GM18517 (cell line): ENCODE data around the gene IL2RG.
A peak's percentile ranks its signal among the peaks of the same experiment; 100 is the strongest.

Source experiments
- ATAC-seq: cut with Tn5 transposase; IDR thresholded peaks from one replicate; pipeline ENCODE4 v1.9.1; 2021; ENCODE audit warnings: mild to moderate bottlenecking, moderate library complexity; ENCODE audit not compliant: unreplicated experiment

The IL2RG gene

GRCh38 chrX:71111141-71111843 lies at the start of gene IL2RG:
Gene IL2RG, minus strand, starts transcription at chrX:71111577. Its CDS starts 38 bp downstream, at chrX:71111539.
- peak; percentile 94 for ATAC-seq

DNA sequence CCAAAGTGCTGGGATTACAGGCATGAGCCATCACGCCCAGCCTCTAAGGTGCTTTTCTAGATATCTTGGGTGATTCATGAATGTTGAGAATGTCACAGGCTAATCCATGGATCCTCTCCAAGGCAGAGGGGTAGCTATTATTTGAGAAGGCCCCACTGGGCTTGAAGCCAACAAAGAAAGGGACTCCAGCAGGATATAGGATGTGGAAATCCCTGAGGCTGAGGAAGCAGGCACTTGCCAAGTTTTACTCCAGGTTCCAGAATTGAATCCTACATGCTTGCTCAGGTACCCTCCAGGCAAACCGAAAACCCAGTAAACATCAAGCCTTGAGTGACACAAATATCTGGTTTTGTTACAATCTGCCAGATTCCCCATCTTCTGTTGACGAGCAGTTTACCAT lies 49.1 kb upstream of the IL2RG start:
- no peak for ATAC-seq

GRCh38 chrX:71159335-71159734 lies 48.0 kb upstream of the IL2RG start:
- ATAC-seq, result no peak

DNA sequence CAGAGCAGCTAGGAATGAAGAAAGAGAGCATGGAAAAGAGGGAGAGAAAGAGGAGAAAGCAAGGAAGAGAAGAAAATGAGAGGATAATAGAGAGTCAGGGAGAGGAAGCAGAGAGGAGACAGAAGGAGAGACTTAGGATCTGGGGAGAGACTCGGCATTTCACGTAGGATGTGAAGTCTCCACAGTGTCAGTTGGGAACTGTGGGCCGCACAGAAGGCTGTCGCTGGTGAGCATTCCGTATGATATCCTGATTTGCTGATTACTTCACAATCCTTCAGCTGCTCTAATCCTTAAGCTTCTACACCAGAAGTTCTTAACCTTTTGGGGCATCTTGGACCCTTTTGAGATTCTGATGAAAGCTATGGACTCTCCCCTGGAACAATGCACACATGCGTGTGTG lies 47.2 kb upstream of the IL2RG start:
- no peak for ATAC-seq

GRCh38 chrX:71154641-71155040 lies 43.3 kb upstream of the IL2RG start:
- ATAC-seq, result no peak

DNA sequence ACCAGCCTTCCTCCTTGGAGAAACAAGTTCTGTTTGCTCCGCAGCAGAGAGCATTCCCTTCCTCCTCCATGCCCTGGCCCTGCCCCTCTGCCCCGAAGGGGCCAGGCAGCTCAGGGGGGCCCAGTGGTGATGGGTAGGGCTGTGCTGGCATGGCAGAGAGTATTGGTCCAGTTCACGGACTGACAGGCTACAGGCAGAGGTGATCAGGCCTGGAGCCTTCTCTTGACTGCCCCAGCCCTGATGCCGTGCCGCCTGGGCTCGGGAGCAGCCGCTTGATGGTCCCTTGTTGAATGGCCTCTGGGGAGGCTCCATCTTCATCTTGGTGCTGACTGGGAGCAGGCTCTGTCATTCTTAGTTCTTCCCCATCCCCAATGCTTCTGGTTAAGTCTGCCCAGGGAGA lies 42.8 kb upstream of the IL2RG start:
- no peak for ATAC-seq

- no peak for ATAC-seq
Measured at GRCh38 chrX:71151366-71151765, 40.0 kb upstream of the IL2RG start.

DNA sequence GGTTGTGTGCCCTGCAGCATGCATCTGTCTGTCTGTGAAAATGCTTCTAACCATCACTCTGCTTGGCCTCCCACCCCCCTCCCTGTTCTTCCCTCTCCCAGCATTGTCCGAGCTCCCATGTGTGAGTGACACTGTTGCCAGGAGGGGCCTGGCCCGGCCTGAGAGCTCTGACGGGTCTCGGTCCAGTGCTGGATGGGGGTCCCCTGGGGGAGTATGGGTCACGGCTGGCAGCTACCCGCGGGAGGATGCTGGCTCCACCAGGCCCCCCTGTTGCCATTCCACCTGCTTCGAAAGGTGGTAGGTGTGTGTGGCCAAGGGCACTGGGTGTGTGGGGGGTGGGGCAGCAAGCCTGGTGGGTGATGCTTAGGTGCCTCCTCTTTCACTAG lies 36.9 kb upstream of the IL2RG start:
- ATAC-seq, result no peak

DNA sequence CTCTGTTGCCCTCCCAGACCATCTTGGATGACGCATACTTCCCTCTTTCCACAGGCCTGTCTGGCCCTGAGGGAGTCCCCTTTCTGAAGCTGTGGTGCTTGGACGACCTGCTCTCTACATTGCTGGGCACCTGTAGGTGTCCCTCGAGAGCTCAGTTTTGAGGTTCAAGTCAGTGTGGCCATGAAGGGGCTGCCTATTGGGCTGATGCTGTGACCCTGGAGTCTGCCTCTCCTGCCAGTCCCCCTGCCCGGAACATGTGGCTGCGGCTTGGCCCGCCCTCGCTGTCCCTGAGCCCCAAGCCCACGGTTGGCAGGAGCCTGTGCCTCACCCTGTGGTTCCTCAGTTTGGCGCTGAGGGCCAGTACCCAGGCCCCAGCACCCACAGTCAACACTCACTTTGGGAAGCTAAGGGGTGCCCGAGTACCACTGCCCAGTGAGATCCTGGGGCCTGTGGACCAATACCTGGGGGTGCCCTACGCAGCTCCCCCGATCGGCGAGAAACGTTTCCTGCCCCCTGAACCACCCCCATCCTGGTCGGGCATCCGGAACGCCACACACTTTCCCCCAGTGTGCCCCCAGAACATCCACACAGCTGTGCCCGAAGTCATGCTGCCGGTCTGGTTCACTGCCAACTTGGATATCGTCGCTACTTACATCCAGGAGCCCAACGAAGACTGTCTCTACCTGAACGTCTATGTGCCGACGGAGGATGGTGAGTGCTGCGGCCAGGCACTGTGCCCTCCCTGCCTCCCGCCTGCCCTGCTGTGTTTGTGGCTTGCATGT lies 36.3 kb upstream of the IL2RG start:
- ATAC-seq, result no peak

- ATAC-seq, result no peak
Measured at GRCh38 chrX:71144651-71145050, 33.3 kb upstream of the IL2RG start, which contains the start of gene NLGN3. Gene NLGN3, plus strand, starts transcription at chrX:71144841. Its CDS starts 2,909 bp downstream, at chrX:71147750.

DNA sequence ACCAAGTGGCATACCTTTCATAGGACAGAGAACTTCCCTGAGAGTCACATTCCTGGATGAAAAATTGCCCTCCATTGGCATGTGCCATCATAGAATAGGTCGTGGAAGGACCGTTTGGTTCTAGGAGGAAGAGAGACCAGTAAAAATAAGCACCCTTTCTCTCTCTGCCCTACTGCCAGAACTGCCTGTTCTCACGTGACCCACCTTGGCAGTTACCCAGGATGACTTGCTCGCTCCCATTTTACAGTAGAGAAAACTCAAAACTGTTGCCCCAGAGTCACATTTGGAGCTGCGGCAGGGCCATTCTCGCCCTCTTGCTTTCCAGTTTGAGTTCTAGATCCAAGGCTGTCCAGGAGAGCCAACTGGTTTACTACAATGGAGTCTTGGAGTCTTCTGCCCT lies 32.1 kb upstream of the IL2RG start:
- no peak for ATAC-seq

DNA sequence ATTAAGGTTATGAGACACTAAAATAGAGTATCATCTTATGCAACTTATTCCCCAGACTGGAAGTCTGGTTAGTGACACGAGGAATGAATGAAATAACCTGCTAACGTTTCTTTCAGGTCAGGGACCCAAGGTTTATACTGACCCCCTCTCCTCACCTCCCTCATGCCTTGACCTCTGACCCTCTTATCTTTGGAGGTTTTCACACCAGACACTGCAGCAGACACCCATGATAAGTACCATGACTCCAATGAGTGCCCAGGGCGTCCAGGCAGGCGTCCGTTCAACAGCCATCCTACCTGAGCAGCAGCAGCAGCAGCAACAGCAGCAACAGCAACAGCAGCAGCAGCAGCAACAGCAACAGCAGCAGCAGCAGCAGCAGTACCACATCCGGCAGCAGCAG lies 29.1 kb upstream of the IL2RG start:
- no peak for ATAC-seq

- ATAC-seq, result no peak
Measured at GRCh38 chrX:71131510-71131909, 20.1 kb upstream of the IL2RG start.

DNA sequence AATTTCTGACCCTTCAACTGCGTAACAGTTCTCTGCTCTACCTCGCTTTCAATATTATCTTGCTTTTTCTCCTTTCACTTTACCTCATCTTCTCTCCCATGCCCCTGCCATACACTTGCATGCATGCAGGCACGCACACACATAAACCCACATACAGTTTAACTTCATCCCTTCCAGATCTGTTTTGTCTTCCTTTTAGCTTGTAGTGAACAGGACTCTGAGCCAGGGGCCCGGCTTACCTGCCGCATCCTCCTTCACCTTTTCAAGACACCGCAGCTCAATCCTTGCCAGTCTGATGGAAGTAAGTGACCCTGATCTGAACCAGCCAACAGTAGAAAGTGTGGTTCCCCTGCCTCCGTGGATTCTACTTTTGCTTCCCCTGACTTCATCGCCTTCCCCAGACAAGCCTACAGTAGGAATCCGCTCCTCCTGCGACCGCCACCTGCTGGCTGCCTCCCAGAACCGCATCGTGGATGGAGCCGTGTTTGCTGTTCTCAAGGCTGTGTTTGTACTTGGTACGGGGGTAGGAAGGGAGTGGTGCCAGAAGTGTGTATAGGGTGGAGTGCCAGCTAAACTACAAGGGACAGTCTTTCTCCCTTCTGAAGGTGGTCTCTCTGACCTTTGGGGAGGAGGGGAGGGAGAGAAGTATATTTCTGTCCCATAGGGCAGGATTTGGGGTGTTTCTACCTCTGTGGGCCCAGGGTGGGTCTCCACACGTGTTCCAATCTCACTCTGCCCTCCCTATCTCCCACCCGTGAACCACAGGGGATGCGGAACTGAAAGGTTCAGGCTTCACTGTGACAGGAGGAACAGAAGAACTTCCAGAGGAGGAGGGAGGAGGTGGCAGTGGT lies 17.8 kb upstream of the IL2RG start:
- ATAC-seq, result peak; percentile 59

DNA sequence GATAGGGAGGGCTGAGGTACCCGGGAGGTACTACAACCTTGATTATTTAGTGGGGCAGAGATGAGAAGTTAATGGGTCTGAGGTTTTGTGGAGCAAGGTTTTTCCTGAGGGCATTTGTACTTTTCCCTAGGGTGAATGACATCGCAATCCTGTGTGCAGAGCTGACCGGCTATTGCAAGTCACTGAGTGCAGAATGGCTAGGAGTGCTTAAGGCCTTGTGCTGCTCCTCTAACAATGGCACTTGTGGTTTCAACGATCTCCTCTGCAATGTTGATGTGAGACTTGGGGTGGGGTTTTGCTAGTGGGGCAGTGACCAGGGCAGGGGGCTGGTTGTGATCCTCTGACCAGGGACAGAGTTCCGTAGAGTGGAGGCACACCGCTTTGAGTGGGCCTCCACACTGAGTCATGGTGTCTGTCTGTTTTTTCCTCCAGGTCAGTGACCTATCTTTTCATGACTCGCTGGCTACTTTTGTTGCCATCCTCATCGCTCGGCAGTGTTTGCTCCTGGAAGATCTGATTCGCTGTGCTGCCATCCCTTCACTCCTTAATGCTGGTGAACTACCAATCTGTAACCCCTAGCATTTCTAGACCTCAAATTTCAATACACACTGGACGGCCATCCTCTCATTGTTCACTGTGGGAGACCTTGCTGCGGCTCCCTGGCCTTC lies 16.9 kb upstream of the IL2RG start:
- no peak for ATAC-seq

- no peak for ATAC-seq
Measured at GRCh38 chrX:71118985-71119535, 7.7 kb upstream of the IL2RG start.

DNA sequence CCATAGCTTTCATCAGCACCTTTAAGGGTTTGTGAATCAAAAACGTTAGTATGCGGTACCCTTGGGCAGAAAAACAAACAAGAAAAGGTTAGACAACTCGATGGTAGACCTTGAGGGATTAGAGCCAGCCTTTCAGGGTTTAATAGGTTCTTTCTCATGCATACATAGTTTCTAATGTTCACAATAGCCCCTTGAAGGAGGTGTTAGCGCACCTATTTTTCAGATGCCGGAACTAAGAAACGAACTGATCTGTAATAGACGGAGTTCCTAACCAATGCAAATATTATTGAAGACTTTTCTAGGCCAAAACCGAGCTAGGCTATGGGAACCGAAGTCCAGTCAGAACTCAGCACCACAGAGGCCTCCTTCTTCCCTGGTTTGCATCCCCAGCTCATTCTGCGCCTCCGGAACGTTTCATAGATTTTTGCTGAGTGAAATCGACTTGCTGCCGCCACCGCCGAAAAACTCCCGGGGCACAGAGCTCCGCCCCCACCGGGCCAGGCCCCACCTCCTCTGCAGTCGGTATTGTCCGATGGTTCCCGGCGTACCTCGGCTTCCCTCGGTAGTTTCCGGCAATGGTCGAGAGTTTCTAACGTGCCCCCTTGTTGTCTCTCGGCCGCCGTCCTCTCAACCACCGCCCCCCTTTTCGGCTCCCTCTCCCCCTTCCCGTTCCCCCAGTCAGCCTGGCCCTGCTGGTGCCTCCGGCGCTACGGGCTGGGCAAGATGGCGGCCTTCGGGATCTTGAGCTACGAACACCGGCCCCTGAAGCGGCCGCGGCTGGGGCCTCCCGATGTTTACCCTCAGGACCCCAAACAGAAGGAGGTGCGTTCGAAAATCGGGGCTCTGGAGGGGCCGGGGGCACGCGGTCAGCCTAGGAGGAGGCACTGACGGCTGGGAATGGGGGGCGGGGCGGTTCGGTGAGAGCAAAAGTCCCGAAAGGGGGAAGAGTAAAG lies 6.9 kb upstream of the IL2RG start, which contains the start of gene MED12:
MED12 (plus strand) TSS at position 565 of the 953 bp plus-strand sequence; CDS start at position 724, 159 bp downstream.
- peak; percentile 82 for ATAC-seq

GRCh38 chrX:71117358-71117757 lies 6.0 kb upstream of the IL2RG start:
- no peak for ATAC-seq

DNA sequence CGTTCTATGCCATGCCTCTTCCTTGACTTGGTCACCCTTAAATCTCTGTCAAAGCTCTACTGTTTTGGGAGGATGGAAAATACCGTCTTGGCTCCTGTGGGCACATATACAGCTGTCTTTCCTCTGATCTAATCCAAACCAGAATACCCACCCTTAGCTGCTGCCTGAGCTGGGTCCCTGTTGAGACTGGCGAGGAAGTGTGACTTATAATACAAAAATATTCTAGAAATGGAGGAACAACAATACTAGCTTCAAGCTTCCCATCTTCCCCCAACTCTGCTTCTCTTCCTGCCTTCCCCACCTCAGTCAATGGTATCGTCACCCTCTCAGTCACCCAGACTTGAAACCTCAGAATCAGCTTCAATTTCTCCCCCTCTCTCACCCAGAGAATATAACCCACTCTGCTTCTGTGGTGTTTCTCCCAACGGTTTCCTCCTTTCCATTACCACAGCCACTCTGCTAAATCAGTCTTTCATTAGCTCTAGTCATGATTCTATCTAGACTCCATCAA lies 599 bp upstream of the IL2RG start:
- ATAC-seq, result peak; percentile 15
